Mucosa of descending colon (tissue), 3 donors: Measurements from ENCODE around the gene HDAC10. TPM values are rescaled to one million over a fixed set of nuclear protein-coding genes. Genes with fewer than 3 reads are reported as not detected.

Experiments
- ATAC-seq: fragments of 200-7000 bp; cut with Tn5 transposase; one replicate; pipeline ENCODE4 v1.9.1; 2020; ENCODE audit warnings: mild to moderate bottlenecking, moderate library complexity
- DNase-seq, 3 donors: peaks; one replicate each; pipeline ENCODE4 v3.0.0-alpha.2; 2020
- H3K36me3 ChIP-seq: fragments of 200-600 bp; one replicate; pipeline ENCODE4 v1.8.0; 2021; ENCODE audit warnings: low read depth, mild to moderate bottlenecking
- H3K4me1 ChIP-seq: fragments of 200-600 bp; one replicate; pipeline ENCODE4 v1.8.0; 2021; ENCODE audit warnings: low read depth, mild to moderate bottlenecking
- H3K4me3 ChIP-seq: fragments of 200-600 bp; one replicate; pipeline ENCODE4 v1.8.0; 2021; ENCODE audit warnings: mild to moderate bottlenecking
- H3K9me3 ChIP-seq: fragments of 200-600 bp; one replicate; pipeline ENCODE4 v1.8.0; 2021; ENCODE audit warnings: mild to moderate bottlenecking
- CTCF ChIP-seq: fragments of 200-600 bp; IDR thresholded peaks from one replicate; pipeline ENCODE4 v1.8.0; 2022; ENCODE audit warnings: antibody characterized with exemption, mild to moderate bottlenecking
- intact Hi-C, 2 donors: fragments of 100-400 bp; cut with DNase I in 1 of 2; cut with micrococcal nuclease in 1 of 2; formaldehyde crosslinking; loops; one replicate each; pipeline versions ENCODE4 v1.11.0 to v1.11.1; 2022; cut with DNase I, micrococcal nuclease
- long read RNA-seq, 2 donors: library from polyadenylated mRNA; unstranded; transcript quantifications; one replicate each; pipeline ENCODE4 v2.0.0, GENCODE V29; 2019 to 2021
- total RNA-seq, 3 donors: library from RNA; stranded (reverse); fragmentation: NEBNext Ultra II Directional in 2 of 3; extraction: Animal tissue kit (Norgen Biotek cat#: 25700) in 2 of 3; gene quantifications; one replicate each; pipeline versions ENCODE4 v1.2.1 to v1.2.4, GENCODE V29; 2021 to 2023
- donor health status: DM: no; HTN: no; CAD: no; lungs with moderate emphysema.
- donor health status: DM: no; HTN: no; CAD: no.
- donor health status: DM: no; HTN: yes; CAD: no.

The HDAC10 gene
- total RNA-seq: 10 to 100 TPM; 39.5 to 66.3 (median 47.8) TPM
- long read RNA-seq, donor 1, transcript HDAC10-201 (20 exons, 2,687 nt): major isoform, 7 of 33 reads
- long read RNA-seq, donor 1, partial matches to known transcripts: 10 of 33 reads
- long read RNA-seq, donor 1, other reads (novel, unspliced or antisense): 15 of 33 reads
- long read RNA-seq, donor 2, partial matches to known transcripts: 0 of 2 reads
- long read RNA-seq, donor 2, other reads (novel, unspliced or antisense): 1 of 2 reads

- Histone ChIP-seq H3K4me1 (peaks cover 30% of the 10 kb centered on the region), H3K4me3 (peak within 1 kb of the TSS; percentile 46), H3K9me3 (no peaks in the 10 kb centered on the region), H3K36me3 (no peaks in the 10 kb centered on the region)
- peak; percentile 89 to 93 (median 92) for DNase-seq
- no peak for TF ChIP-seq CTCF
- intact Hi-C loops: loop anchor here in 1 of 2 donors (5.0 kb wide), 1 partner anchor 91 kb away; the partner anchor contains the start of gene PPP6R2
- peak; percentile 88 for ATAC-seq
These were observed at the start of gene HDAC10 for GRCh38 chr22:50250555-50251476. Gene HDAC10 (minus strand): TSS chr22:50251265. CDS start chr22:50251032, 233 bp downstream.

GRCh38 chr22:50300620-50301257 is 49.7 kb upstream of the HDAC10 start:
- H3K4me3 ChIP-seq: no peak overlapping the region
- H3K9me3 ChIP-seq: no peaks in the 10 kb centered on the region
- DNase-seq (no peak), ATAC-seq (no peak)
- no peaks in the 10 kb centered on the region for H3K36me3 ChIP-seq
- intact Hi-C loops: no loop called here
- peaks cover 83% of the 10 kb centered on the region for H3K4me1 ChIP-seq
- TF ChIP-seq CTCF: no peak

- intact Hi-C loops: no loop called here
- peak; percentile 89 to 92 (median 89) for DNase-seq
- Histone ChIP-seq H3K36me3 (no peaks in the 10 kb centered on the region), H3K4me3 (peak overlapping the region; percentile 0), H3K9me3 (no peaks in the 10 kb centered on the region), H3K4me1 (peaks cover 75% of the 10 kb centered on the region)
- TF ChIP-seq CTCF: no peak
- peak; percentile 60 for ATAC-seq
These were observed 48.9 kb upstream of the HDAC10 start for GRCh38 chr22:50299785-50300619.

GRCh38 chr22:50298937-50299784 is 48.1 kb upstream of the HDAC10 start:
- Histone ChIP-seq H3K9me3 (no peaks in the 10 kb centered on the region), H3K4me1 (peaks cover 75% of the 10 kb centered on the region), H3K36me3 (no peaks in the 10 kb centered on the region), H3K4me3 (peak overlapping the region; percentile 0)
- no peak for TF ChIP-seq CTCF
- no peak for DNase-seq
- intact Hi-C loops: no loop called here
- no peak for ATAC-seq
